NOMO-1 (cell line): Measurements from ENCODE around the gene ENTREP1.
"Not testable (repeated sequence)": the region's sequence is repeated elsewhere in the genome, so short reads cannot be mapped to it uniquely, and the experiment has no call there.

Source experiments
- DNase-seq, 2 experiments: peaks; one replicate each; lab custom pipeline; 2025; ENCODE audit not compliant: unreplicated experiment in 2 of 2; lab: John Stamatoyannopoulos, UW

ENTREP1 gene

GRCh38 chr9:69440254-69440955 is 115.4 kb downstream of the ENTREP1 start:
- DNase-seq, result not testable (repeated sequence)
